Inflammatory macrophage treated with lipopolysaccharide for 1 hour (primary cell): ENCODE data around the gene SSU72.
"Not testable (repeated sequence)": the region's sequence is repeated elsewhere in the genome, so short reads cannot be mapped to it uniquely, and the experiment has no call there.

Experiments
- DNase-seq, 2 donors: peaks; one replicate each; pipeline ENCODE4 v3.0.0-alpha.2; 2020 to 2022

The SSU72 gene

GRCh38 chr1:1557688-1558087, 17.0 kb downstream of the SSU72 start:
- DNase-seq = not testable (repeated sequence)

- not testable (repeated sequence) for DNase-seq
These were observed 17.7 kb downstream of the SSU72 start for GRCh38 chr1:1556961-1557360.

GRCh38 chr1:1556505-1556904, 18.2 kb downstream of the SSU72 start:
- no peak for DNase-seq

- DNase-seq = no peak
These were observed 19.4 kb downstream of the SSU72 start for GRCh38 chr1:1554926-1555915.

- no peak for DNase-seq
These were observed 20.1 kb downstream of the SSU72 start for GRCh38 chr1:1554550-1554925.

- DNase-seq = no peak
These were observed 20.7 kb downstream of the SSU72 start for GRCh38 chr1:1553821-1554494.

- DNase-seq = no peak
These were observed 22.4 kb downstream of the SSU72 start for GRCh38 chr1:1552263-1552639.

GRCh38 chr1:1551524-1552262, 23.0 kb downstream of the SSU72 start:
- peak in 1 of 2 donors; percentile 6 for DNase-seq

- DNase-seq = no peak
These were observed 23.9 kb downstream of the SSU72 start for GRCh38 chr1:1550591-1551432.

- DNase-seq = no peak
These were observed 24.6 kb downstream of the SSU72 start for GRCh38 chr1:1550087-1550486.

GRCh38 chr1:1548591-1548990, 26.1 kb downstream of the SSU72 start:
- no peak for DNase-seq

GRCh38 chr1:1547476-1547875, 27.2 kb downstream of the SSU72 start:
- DNase-seq = no peak

GRCh38 chr1:1547011-1547410, 27.7 kb downstream of the SSU72 start:
- DNase-seq = no peak

GRCh38 chr1:1545946-1546737, 28.5 kb downstream of the SSU72 start:
- DNase-seq = no peak

- DNase-seq = no peak
These were observed 30.1 kb downstream of the SSU72 start for GRCh38 chr1:1544544-1544943.

- no peak for DNase-seq
These were observed 31.0 kb downstream of the SSU72 start for GRCh38 chr1:1543706-1544099.

- no peak for DNase-seq
These were observed 31.6 kb downstream of the SSU72 start for GRCh38 chr1:1542766-1543705.

GRCh38 chr1:1541956-1542765, 32.5 kb downstream of the SSU72 start:
- no peak for DNase-seq

GRCh38 chr1:1540818-1541628, 33.6 kb downstream of the SSU72 start:
- no peak for DNase-seq
